Sigmoid colon (tissue), 7 donors: ENCODE data around the gene LRFN2. TPM values are rescaled to one million over a fixed set of nuclear protein-coding genes. Genes with fewer than 3 reads are reported as not detected.

Source experiments
- DNase-seq: peaks from one replicate; pipeline ENCODE4 v3.0.0-alpha.2; 2019
- H3K27ac ChIP-seq, 4 donors: fragments of 200-600 bp; sonication (generic); one replicate each; pipeline ENCODE4 v1.5.1; 2016 to 2019; ENCODE audit warnings: mild to moderate bottlenecking in 1 of 4
- H3K27me3 ChIP-seq, 3 donors: fragments of 200-600 bp; sonication (generic); one replicate each; pipeline ENCODE4 v1.5.1; 2019; ENCODE audit warnings: mild to moderate bottlenecking in 1 of 3
- H3K36me3 ChIP-seq, 4 donors: fragments of 200-600 bp; sonication (generic); one replicate each; pipeline ENCODE4 v1.5.1; 2016 to 2019
- H3K4me1 ChIP-seq, 4 donors: fragments of 200-600 bp; sonication (generic); one replicate each; pipeline ENCODE4 v1.5.1; 2017 to 2019
- H3K4me3 ChIP-seq, 4 donors: fragments of 200-600 bp; sonication (generic); one replicate each; pipeline ENCODE4 v1.5.1; 2017 to 2019; ENCODE audit warnings: mild to moderate bottlenecking in 2 of 4, moderate library complexity in 1 of 4
- H3K9me3 ChIP-seq, 4 donors: fragments of 200-600 bp in 3 of 4; sonication (generic) in 3 of 4; one replicate each; pipeline versions ENCODE4 v1.5.1 to v1.6.1; 2013 to 2019
- EP300 ChIP-seq, 4 donors: sonication (generic); formaldehyde crosslinking; IDR thresholded peaks; one replicate each; pipeline ENCODE4 v1.6.1; 2017; ENCODE audit warnings: antibody characterized with exemption in 4 of 4
- POLR2A ChIP-seq, 2 donors: fragments of 450-650 bp; IDR thresholded peaks; one replicate each; pipeline ENCODE4 v1.6.1; 2016; ENCODE audit warnings: antibody characterized with exemption in 2 of 2, mild to moderate bottlenecking in 2 of 2, moderate library complexity in 2 of 2
- POLR2AphosphoS5 ChIP-seq, 4 donors: sonication (generic); formaldehyde crosslinking; IDR thresholded peaks; one replicate each; pipeline ENCODE4 v1.6.1; 2017; ENCODE audit warnings: antibody characterized with exemption in 4 of 4
- WGBS, 2 donors: extraction: QIAGEN DNeasy Blood & Tissue Kit; methylation state at CpG; one replicate each; pipeline ENCODE4 v1.1.7; 2013; 5-methylcytosine and 5-hydroxymethylcytosine counted together
- intact Hi-C: fragments of 100-400 bp; cut with DNase I; formaldehyde crosslinking; loops from one replicate; pipeline ENCODE4 v1.15.1; 2023
- polyA plus RNA-seq, 3 donors: library from polyadenylated mRNA; stranded (reverse); fragments of 200-250 nt; gene quantifications; one replicate each; pipeline ENCODE4 v1.2.3, GENCODE V29; 2013
- total RNA-seq, 4 donors: library from RNA; depleted of rRNA; stranded (reverse); fragments of >200 nt; gene quantifications; one replicate each; pipeline ENCODE4 v1.1.0, GENCODE V29; 2016
- TF ChIP-seq, protein P1 (sequence below), 4 experiments: fragments of 450-650 bp in 3 of 4; fragments of 200-600 bp in 1 of 4; IDR thresholded peaks; one replicate each; pipeline ENCODE4 v1.5.1; 2016 to 2019; ENCODE audit warnings: antibody characterized with exemption in 4 of 4, mild to moderate bottlenecking in 3 of 4, moderate library complexity in 2 of 4
- donor health status: healthy with polysubstance abuse.
- donor health status: Bipolar disorder and iron deficiency.
- donor health status: healthy.

The LRFN2 gene
- total and polyA plus RNA-seq, 7 donors = 0.10 to 0.60 (median 0.49) TPM; not detected in 4

DNA sequence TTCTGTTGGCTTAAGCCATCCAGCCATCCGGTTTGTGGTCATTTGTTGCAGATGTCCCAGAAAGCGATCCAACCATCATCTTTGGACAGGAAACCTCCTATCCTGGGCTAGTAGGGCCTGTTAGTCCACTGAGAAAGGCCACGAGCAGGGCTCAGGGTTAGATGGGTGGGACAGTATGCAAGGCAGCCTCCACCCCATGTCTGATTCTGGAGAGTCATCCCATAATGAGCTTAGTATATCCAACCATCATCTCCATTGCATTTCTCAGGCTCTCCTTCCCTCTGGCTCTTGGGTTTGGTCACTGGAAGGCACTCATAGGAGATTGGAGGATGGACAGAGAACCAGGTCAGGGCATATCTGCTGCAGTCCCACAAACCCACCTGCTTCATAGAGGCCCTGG lies 117.8 kb downstream of the LRFN2 start:
- 82 to 91% methylated on average over 3 of the region's 3 CpGs for WGBS, 2 donors
- no peak for DNase-seq

DNA sequence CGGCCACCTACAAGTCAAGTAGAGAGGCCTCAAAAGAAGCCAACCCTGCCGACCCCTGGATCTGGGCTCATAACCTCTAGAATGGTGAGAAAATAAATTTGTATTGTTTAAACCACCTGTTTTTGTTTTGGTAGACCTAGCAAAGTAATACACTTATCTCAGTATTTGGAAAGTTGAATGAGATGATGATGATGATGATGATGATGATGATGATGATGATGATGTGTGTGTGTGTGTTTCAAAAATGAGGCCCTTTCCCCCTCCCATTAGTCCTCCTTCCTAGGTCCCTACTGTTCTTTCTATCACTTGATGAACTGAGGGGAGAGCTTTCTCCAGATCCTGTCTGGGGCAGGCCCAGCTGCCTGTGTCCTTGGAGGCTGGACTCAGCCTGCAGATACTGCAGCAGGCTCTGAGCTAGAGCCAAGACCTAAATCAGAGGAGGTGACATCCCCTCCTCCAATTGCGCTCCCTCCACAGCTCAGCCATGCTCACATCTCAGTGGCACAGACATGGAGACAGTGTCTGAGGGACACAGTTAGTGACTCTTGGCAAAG lies 120.1 kb downstream of the LRFN2 start:
- Histone ChIP-seq H3K4me3 (no peak overlapping the region), H3K27ac (no peak overlapping the region), H3K9me3 (no peaks in the 10 kb centered on the region), H3K4me1 (no peaks in the 10 kb centered on the region), H3K27me3 (no peaks in the 10 kb centered on the region), H3K36me3 (no peaks in the 10 kb centered on the region)
- WGBS, 2 donors = 90 to 92% methylated on average over 3 of the region's 3 CpGs
- DNase-seq = no peak
- TF ChIP-seq POLR2AphosphoS5 (IDR thresholded peaks at IDR 0.05) (no peak), EP300 (IDR thresholded peaks at IDR 0.05) (no peak), POLR2A (IDR thresholded peaks at IDR 0.05) (no peak)
- TF ChIP-seq, protein P1, sequence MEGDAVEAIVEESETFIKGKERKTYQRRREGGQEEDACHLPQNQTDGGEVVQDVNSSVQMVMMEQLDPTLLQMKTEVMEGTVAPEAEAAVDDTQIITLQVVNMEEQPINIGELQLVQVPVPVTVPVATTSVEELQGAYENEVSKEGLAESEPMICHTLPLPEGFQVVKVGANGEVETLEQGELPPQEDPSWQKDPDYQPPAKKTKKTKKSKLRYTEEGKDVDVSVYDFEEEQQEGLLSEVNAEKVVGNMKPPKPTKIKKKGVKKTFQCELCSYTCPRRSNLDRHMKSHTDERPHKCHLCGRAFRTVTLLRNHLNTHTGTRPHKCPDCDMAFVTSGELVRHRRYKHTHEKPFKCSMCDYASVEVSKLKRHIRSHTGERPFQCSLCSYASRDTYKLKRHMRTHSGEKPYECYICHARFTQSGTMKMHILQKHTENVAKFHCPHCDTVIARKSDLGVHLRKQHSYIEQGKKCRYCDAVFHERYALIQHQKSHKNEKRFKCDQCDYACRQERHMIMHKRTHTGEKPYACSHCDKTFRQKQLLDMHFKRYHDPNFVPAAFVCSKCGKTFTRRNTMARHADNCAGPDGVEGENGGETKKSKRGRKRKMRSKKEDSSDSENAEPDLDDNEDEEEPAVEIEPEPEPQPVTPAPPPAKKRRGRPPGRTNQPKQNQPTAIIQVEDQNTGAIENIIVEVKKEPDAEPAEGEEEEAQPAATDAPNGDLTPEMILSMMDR (IDR thresholded peaks at IDR 0.05) = no peak
- intact Hi-C loops = no loop called here

More for the DNA sequence above, 117.8 kb downstream of the LRFN2 start:
- H3K4me1 ChIP-seq = no peaks in the 10 kb centered on the region
- H3K9me3 ChIP-seq = no peaks in the 10 kb centered on the region
- H3K27ac ChIP-seq = no peak overlapping the region
- intact Hi-C loops = no loop called here
- H3K27me3 ChIP-seq = no peaks in the 10 kb centered on the region
- no peaks in the 10 kb centered on the region for H3K36me3 ChIP-seq
- H3K4me3 ChIP-seq = no peak overlapping the region
- TF ChIP-seq POLR2AphosphoS5 (IDR thresholded peaks at IDR 0.05) = no peak
- TF ChIP-seq, protein P1 (IDR thresholded peaks at IDR 0.05) = no peak
- no peak for TF ChIP-seq POLR2A (IDR thresholded peaks at IDR 0.05)
- no peak for TF ChIP-seq EP300 (IDR thresholded peaks at IDR 0.05)

DNA sequence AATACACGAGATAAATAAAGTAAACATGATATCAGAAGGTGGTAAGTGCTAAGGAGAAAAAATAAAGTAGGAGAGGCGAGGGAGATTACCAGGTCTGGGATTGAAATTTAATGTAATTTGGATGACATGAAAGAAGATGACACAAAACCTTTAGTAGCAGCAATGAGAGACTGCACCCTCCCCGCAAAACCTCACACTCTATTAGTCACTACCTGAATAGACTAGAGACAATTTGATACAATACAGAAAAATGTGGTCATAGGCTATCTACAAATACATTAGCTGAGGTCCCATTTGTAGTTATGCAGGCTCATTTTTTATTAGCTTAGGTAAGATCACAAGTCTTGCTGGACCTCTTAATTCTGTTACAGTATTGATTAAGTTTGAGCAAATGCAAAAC lies 125.5 kb downstream of the LRFN2 start:
- Histone ChIP-seq H3K27ac (no peak overlapping the region), H3K4me3 (no peak overlapping the region), H3K4me1 (no peaks in the 10 kb centered on the region), H3K27me3 (no peaks in the 10 kb centered on the region), H3K36me3 (no peaks in the 10 kb centered on the region), H3K9me3 (no peaks in the 10 kb centered on the region)
- TF ChIP-seq POLR2A (IDR thresholded peaks at IDR 0.05) (no peak), EP300 (IDR thresholded peaks at IDR 0.05) (no peak), POLR2AphosphoS5 (IDR thresholded peaks at IDR 0.05) (no peak)
- TF ChIP-seq, protein P1 (IDR thresholded peaks at IDR 0.05) = no peak
- intact Hi-C loops = no loop called here
- WGBS, 2 donors = 63 to 85% methylated on average over 3 of the region's 3 CpGs
- DNase-seq = no peak

DNA sequence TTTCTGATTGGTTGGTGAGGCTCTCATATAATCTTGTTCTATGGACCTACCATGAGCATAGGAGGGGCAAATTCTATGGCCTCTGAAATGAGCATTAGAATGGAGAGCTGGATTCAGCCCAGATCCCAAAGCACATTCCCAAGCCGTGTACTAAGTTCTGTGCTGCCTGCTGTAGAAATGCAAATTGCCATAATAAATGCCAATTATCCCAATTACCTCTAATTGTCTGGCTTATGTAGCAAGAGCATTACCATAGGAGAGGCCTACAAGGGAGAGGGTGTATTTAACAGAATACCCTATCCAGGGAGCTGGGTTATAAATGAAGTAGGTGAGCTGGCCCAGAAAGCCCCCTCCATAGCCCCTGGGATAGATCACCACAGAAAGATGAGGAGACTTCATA lies 126.8 kb downstream of the LRFN2 start:
- TF ChIP-seq, protein P1 (IDR thresholded peaks at IDR 0.05) = no peak
- no peak for TF ChIP-seq POLR2AphosphoS5 (IDR thresholded peaks at IDR 0.05)
- no peak for TF ChIP-seq POLR2A (IDR thresholded peaks at IDR 0.05)
- TF ChIP-seq EP300 (IDR thresholded peaks at IDR 0.05) = no peak
- Histone ChIP-seq H3K36me3 (no peaks in the 10 kb centered on the region), H3K4me1 (no peaks in the 10 kb centered on the region), H3K27ac (no peak overlapping the region), H3K4me3 (no peak overlapping the region), H3K27me3 (no peaks in the 10 kb centered on the region), H3K9me3 (no peaks in the 10 kb centered on the region)
- WGBS, 2 donors = 47 to 70% methylated on average over 1 of the region's 1 CpG
- no peak for DNase-seq
- intact Hi-C loops = no loop called here

DNA sequence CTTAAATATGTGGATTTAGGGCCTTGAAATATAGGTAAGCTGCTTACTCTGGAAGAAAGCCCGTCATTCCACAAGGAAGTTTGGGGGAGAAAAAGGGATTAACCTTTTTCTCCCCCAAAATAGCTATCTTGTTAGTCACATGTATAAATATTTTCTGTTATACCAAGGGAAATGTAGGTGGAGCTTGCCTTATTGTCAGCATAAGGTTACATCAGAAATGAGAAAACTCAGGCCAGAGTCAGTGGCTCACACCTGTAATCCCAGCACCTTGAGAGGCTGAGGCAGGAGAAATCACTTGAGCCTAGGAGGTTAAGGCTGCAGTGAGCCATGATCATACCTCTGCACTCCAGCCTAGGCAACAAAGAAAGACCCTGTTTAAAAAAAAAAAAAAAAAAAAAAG lies 129.9 kb downstream of the LRFN2 start:
- TF ChIP-seq EP300 (IDR thresholded peaks at IDR 0.05) (no peak), POLR2AphosphoS5 (IDR thresholded peaks at IDR 0.05) (no peak), POLR2A (IDR thresholded peaks at IDR 0.05) (no peak)
- TF ChIP-seq, protein P1 (IDR thresholded peaks at IDR 0.05) = no peak
- no peak overlapping the region for H3K4me3 ChIP-seq
- H3K27me3 ChIP-seq = no peaks in the 10 kb centered on the region
- no peaks in the 10 kb centered on the region for H3K36me3 ChIP-seq
- 80 to 92% methylated on average over 1 of the region's 1 CpG for WGBS, 2 donors
- no peaks in the 10 kb centered on the region for H3K9me3 ChIP-seq
- intact Hi-C loops = no loop called here
- H3K27ac ChIP-seq = no peak overlapping the region
- H3K4me1 ChIP-seq = no peaks in the 10 kb centered on the region
- DNase-seq = no peak
